MM.1S (cell line): Measurements from ENCODE around the gene TMEFF2.

ENCODE experiments used
- DNase-seq: peaks from one replicate; pipeline ENCODE4 v3.0.0-alpha.2; 2015
- H2AFZ ChIP-seq: fragments of 300-600 bp; sonication (generic); 2 replicates; pipeline ENCODE4 v1.6.0; 2016; ENCODE audit warnings: antibody characterized with exemption, low read length
- H3F3A ChIP-seq: fragments of 300-600 bp; sonication (generic); 2 replicates; pipeline ENCODE4 v1.6.1; 2016; ENCODE audit warnings: mild to moderate bottlenecking, antibody characterized with exemption, low read length, moderate library complexity, mixed read lengths; ENCODE audit not compliant: insufficient read depth
- H3K27ac ChIP-seq: fragments of 300-600 bp; sonication (generic); 2 replicates; pipeline ENCODE4 v1.5.1; 2016; ENCODE audit warnings: mild to moderate bottlenecking, low read length
- H3K27me3 ChIP-seq: fragments of 300-600 bp; sonication (generic); replicated peaks from 2 replicates; pipeline ENCODE4 v1.6.0; 2016; ENCODE audit warnings: low read length; ENCODE audit not compliant: insufficient read depth
- H3K36me3 ChIP-seq: fragments of 300-600 bp; sonication (generic); replicated peaks from 2 replicates; pipeline ENCODE4 v1.6.1; 2016; ENCODE audit warnings: mild to moderate bottlenecking, low read length, mixed read lengths; ENCODE audit not compliant: insufficient read depth
- H3K4me1 ChIP-seq: fragments of 300-600 bp; sonication (generic); 2 replicates; pipeline ENCODE4 v1.6.1; 2016; ENCODE audit warnings: low read length, mixed read lengths
- H3K4me2 ChIP-seq: fragments of 300-600 bp; sonication (generic); 2 replicates; pipeline ENCODE4 v1.6.0; 2016; ENCODE audit warnings: low read depth, low read length
- H3K4me3 ChIP-seq: fragments of 300-600 bp; sonication (generic); 2 replicates; pipeline ENCODE4 v1.5.1; 2016; ENCODE audit warnings: low read length, mixed read lengths
- H3K79me2 ChIP-seq: fragments of 300-600 bp; sonication (generic); 2 replicates; pipeline ENCODE4 v1.6.1; 2016; ENCODE audit warnings: mixed run types, low read length, mixed read lengths
- H3K9ac ChIP-seq: fragments of 300-600 bp; sonication (generic); 2 replicates; pipeline ENCODE4 v1.6.1; 2016; ENCODE audit warnings: low read length, mixed read lengths
- H3K9me2 ChIP-seq: fragments of 300-600 bp; sonication (generic); replicated peaks from 2 replicates; pipeline ENCODE4 v1.6.1; 2016; ENCODE audit warnings: mild to moderate bottlenecking, low read length, mixed read lengths; ENCODE audit not compliant: insufficient read depth
- H3K9me3 ChIP-seq: fragments of 300-600 bp; sonication (generic); replicated peaks from 2 replicates; pipeline ENCODE4 v1.6.1; 2016; ENCODE audit warnings: mild to moderate bottlenecking, low read length, mixed read lengths; ENCODE audit not compliant: insufficient read depth
- H4K20me1 ChIP-seq: fragments of 300-600 bp; sonication (generic); 2 replicates; pipeline ENCODE4 v1.6.1; 2016; ENCODE audit warnings: mild to moderate bottlenecking, low read length, moderate library complexity, mixed read lengths; ENCODE audit not compliant: insufficient read depth
- CTCF ChIP-seq: fragments of 300-600 bp; sonication (generic); IDR thresholded peaks from 2 replicates; pipeline ENCODE4 v1.5.1; 2016; ENCODE audit warnings: antibody characterized with exemption, low read length, mixed read lengths
- EZH2 ChIP-seq: fragments of 300-600 bp; sonication (generic); optimal IDR thresholded peaks from 2 replicates; pipeline ENCODE3; 2017; ENCODE audit warnings: low read depth, mild to moderate bottlenecking, antibody characterized with exemption, low read length, mixed read lengths
- EZH2phosphoT487 ChIP-seq: fragments of 300-600 bp; sonication (generic); IDR thresholded peaks from 2 replicates; pipeline ENCODE4 v1.6.1; 2018; ENCODE audit warnings: antibody characterized with exemption, low read length

Gene TMEFF2

GRCh38 chr2:191929288-191929687 lies 265.4 kb downstream of the TMEFF2 start:
- no peak for DNase-seq
- Histone ChIP-seq H2AFZ (no peak overlapping the region), H3K4me3 (no peak overlapping the region), H3K4me1 (no peaks in the 10 kb centered on the region), H3K79me2 (no peaks in the 10 kb centered on the region), H3K9me2 (no peaks in the 10 kb centered on the region), H3K27ac (no peak overlapping the region), H3K36me3 (no peaks in the 10 kb centered on the region), H3K9ac (no peak overlapping the region), H4K20me1 (no peaks in the 10 kb centered on the region), H3F3A (no peaks in the 10 kb centered on the region), H3K9me3 (no peaks in the 10 kb centered on the region), H3K27me3 (no peaks in the 10 kb centered on the region), H3K4me2 (no peak overlapping the region)
- no peak for TF ChIP-seq EZH2
- TF ChIP-seq EZH2phosphoT487, result no peak
- TF ChIP-seq CTCF, result no peak

GRCh38 chr2:191927991-191928390 lies 266.7 kb downstream of the TMEFF2 start:
- no peaks in the 10 kb centered on the region for H3K9me3 ChIP-seq
- H3K27ac ChIP-seq, result no peak overlapping the region
- no peaks in the 10 kb centered on the region for H4K20me1 ChIP-seq
- H3F3A ChIP-seq, result no peaks in the 10 kb centered on the region
- DNase-seq, result no peak
- no peaks in the 10 kb centered on the region for H3K36me3 ChIP-seq
- no peak overlapping the region for H3K9ac ChIP-seq
- H3K27me3 ChIP-seq, result no peaks in the 10 kb centered on the region
- no peaks in the 10 kb centered on the region for H3K79me2 ChIP-seq
- no peak overlapping the region for H2AFZ ChIP-seq
- H3K9me2 ChIP-seq, result no peaks in the 10 kb centered on the region
- no peaks in the 10 kb centered on the region for H3K4me1 ChIP-seq
- H3K4me2 ChIP-seq, result no peak overlapping the region
- TF ChIP-seq EZH2phosphoT487, result no peak
- TF ChIP-seq CTCF, result no peak
- no peak for TF ChIP-seq EZH2
- no peak overlapping the region for H3K4me3 ChIP-seq

GRCh38 chr2:191927319-191927867 lies 267.3 kb downstream of the TMEFF2 start:
- no peaks in the 10 kb centered on the region for H3K4me1 ChIP-seq
- H3K4me2 ChIP-seq, result no peak overlapping the region
- no peak for DNase-seq
- H3K4me3 ChIP-seq, result no peak overlapping the region
- H3K36me3 ChIP-seq, result no peaks in the 10 kb centered on the region
- no peaks in the 10 kb centered on the region for H3K9me3 ChIP-seq
- H3K9ac ChIP-seq, result no peak overlapping the region
- no peaks in the 10 kb centered on the region for H3K27me3 ChIP-seq
- H3F3A ChIP-seq, result no peaks in the 10 kb centered on the region
- H3K27ac ChIP-seq, result no peak overlapping the region
- no peak overlapping the region for H2AFZ ChIP-seq
- H3K9me2 ChIP-seq, result no peaks in the 10 kb centered on the region
- H4K20me1 ChIP-seq, result no peaks in the 10 kb centered on the region
- no peaks in the 10 kb centered on the region for H3K79me2 ChIP-seq
- no peak for TF ChIP-seq EZH2phosphoT487
- no peak for TF ChIP-seq EZH2
- no peak for TF ChIP-seq CTCF
